A549 treated with Mapracorat at 1 μM for 4 hours (cell line): ENCODE results near the gene APOBEC4. TPM values are rescaled to one million over a fixed set of nuclear protein-coding genes. Genes with fewer than 3 reads are reported as not detected.

Experiments used
- total RNA-seq: library from RNA; stranded (reverse); fragments of 200-300 nt; extraction: Qiagen RNA extraction; gene quantifications from 5 replicates; pipeline ENCODE4 v1.2.3, GENCODE V29; 2022

APOBEC4 gene, protein sequence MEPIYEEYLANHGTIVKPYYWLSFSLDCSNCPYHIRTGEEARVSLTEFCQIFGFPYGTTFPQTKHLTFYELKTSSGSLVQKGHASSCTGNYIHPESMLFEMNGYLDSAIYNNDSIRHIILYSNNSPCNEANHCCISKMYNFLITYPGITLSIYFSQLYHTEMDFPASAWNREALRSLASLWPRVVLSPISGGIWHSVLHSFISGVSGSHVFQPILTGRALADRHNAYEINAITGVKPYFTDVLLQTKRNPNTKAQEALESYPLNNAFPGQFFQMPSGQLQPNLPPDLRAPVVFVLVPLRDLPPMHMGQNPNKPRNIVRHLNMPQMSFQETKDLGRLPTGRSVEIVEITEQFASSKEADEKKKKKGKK
- not detected in 5 replicates for total RNA-seq

DNA sequence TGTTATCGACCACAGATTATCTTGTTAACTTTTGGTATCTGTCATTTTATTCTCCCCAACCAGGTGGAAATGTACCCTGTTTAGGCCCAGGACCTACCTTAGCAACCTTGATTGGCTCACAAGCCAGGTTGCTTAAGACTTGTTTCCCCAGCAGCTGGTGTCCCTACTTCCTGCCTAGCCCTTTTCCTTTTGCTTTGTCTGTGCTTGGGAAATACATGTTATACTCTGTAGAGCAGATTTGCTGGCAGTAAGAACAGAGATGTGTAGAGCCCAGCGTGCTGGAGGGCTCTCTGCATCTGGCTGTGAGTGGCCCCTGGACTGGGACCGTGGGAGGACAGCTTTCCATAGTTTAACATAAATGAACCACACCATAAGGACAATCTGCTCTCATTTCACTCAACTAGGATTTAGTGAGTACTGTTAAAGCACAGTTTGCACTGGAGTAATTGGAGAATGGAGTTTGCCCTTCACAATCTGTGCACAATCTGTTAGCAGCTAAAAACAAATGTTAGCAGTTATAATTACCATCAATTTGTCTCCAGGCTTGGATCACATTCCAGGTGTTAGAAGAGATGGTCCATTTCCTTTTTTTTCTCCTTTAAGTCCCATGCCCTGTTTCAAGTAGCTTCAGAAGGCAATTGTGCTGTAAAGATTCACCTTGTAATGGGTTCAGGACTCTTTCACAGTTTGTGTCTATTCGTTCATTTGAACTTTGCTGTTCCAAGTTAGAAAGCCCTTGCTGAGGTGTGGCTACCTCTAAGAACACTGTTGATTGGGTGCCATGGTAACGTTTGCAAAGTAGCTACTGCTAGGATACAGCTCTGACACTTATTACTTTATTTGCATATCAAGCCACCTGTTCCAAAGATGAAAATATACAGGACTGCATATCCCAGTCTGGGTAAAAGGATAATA is at the start of gene APOBEC4:
Gene APOBEC4, minus strand, starts transcription at position 770 of the 915 bp plus-strand sequence. CDS start 4,535 bp downstream, outside the sequence.

DNA sequence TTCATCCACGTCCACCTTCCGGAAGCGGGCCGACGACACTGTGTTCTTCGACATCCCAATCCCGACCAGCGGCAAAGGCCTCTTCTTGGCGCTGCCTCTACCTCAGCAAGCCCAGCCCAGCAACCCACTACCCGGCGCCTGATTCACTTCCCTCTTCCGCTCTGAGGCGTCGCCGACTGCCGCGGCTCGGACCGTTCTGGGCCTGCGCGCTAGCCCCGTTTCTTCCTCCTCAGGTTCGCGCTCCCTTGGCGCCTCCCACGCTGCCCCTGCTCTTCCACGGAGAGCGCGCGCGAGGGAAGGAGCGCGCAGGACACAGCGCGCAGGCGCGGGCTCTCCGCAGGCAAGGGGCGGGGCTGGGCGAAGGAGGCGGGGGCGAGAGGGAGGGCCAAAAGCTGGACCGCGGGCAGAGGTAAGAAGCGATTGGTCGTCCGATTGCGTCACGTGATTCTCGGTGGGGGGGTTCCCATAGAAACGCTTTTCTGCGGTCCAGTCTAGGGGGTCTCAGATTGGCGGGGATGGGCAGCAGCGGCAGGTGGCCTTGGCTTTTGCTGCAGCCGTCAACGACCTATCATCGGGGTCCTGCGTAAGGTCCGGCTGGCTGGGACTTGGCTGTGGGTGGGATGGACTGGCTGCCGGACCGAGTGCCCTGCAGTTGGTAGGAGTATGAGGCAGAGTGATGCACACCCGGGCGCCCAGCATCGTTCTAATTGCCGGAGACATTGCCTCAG is 17.3 kb downstream of the APOBEC4 start, which contains the start of gene ARPC5:
Gene ARPC5, minus strand, starts transcription at position 178 of the 728 bp plus-strand sequence. Its CDS starts 124 bp downstream, at position 54.

Other genes with a start within 250 kb of the APOBEC4 start
- 0.39 to 0.91 TPM (median 0.56 TPM) in 5 replicates for gene NMNAT2, start 234.9 kb downstream of the APOBEC4 start, total RNA-seq
- gene SMG7, start 180.8 kb downstream of the APOBEC4 start, total RNA-seq, result 31.2 to 38.5 TPM (median 33.3 TPM) in 5 replicates
- gene NCF2, start 62.9 kb downstream of the APOBEC4 start, total RNA-seq, result 1.1 to 2.3 TPM (median 1.9 TPM) in 5 replicates
- 145 to 189 TPM (median 176 TPM) in 5 replicates for gene ARPC5, start 17.5 kb downstream of the APOBEC4 start, total RNA-seq
- gene RGL1, start 151.8 kb upstream of the APOBEC4 start, total RNA-seq, result 0.64 to 0.95 TPM (median 0.82 TPM) in 5 replicates